Upper lobe of right lung (tissue), 1 donor: ENCODE measurements around the gene YBEY. TPM values are rescaled to one million over a fixed set of nuclear protein-coding genes. Genes with fewer than 3 reads are reported as not detected.

Experiments used
- ATAC-seq: fragments of 200-7000 bp; cut with Tn5 transposase; one replicate; pipeline ENCODE4 v1.9.1; 2020; ENCODE audit warnings: mild to moderate bottlenecking, moderate library complexity
- DNase-seq: peaks from one replicate; pipeline ENCODE4 v3.0.0-alpha.2; 2020
- H3K27ac ChIP-seq: fragments of 200-600 bp; one replicate; pipeline ENCODE4 v1.8.0; 2022
- H3K27me3 ChIP-seq: fragments of 200-600 bp; one replicate; pipeline ENCODE4 v1.8.0; 2022; ENCODE audit warnings: mild to moderate bottlenecking
- H3K36me3 ChIP-seq: fragments of 200-600 bp; one replicate; pipeline ENCODE4 v1.8.0; 2022
- H3K4me1 ChIP-seq: fragments of 200-600 bp; one replicate; pipeline ENCODE4 v1.8.0; 2022
- H3K4me3 ChIP-seq: fragments of 200-600 bp; one replicate; pipeline ENCODE4 v1.8.0; 2022; ENCODE audit warnings: mild to moderate bottlenecking
- H3K9me3 ChIP-seq: fragments of 200-600 bp; one replicate; pipeline ENCODE4 v1.8.0; 2022
- CTCF ChIP-seq: fragments of 200-600 bp; IDR thresholded peaks from one replicate; pipeline ENCODE4 v1.8.0; 2022; ENCODE audit warnings: antibody characterized with exemption
- intact Hi-C: fragments of 100-400 bp; cut with DNase I; formaldehyde crosslinking; loops from one replicate; pipeline ENCODE4 v1.11.0; 2022
- total RNA-seq: library from RNA; stranded (reverse); fragmentation: NEBNext Ultra II Directional; extraction: Animal tissue kit (Norgen Biotek cat#: 25700); gene quantifications from one replicate; pipeline ENCODE4 v1.2.1, GENCODE V29; 2021
- donor health status: DM: no; HTN: yes; CAD: no; lungs with severe emphysema.

The YBEY gene
- total RNA-seq, 1 donor from 2014 or later, result 14.0 TPM

DNA sequence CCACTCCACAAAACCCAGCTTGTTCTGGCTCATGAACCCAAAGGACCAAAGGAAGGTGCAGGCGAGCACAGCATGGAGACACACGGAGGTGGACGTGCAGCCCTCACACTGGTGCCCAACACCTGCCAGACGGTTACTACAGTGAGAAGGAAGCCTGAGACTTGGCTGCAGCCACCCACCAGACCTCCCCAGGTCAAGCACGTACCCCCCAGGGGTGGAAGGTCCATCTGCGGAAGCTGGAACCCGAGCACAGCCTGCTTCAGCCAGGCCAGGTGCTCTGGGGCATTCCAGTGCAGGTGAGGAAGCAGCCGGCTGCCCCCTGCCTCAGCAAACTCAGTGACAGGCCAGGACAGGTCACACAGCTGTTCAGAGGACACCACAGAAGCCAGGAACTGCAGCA lies 41.5 kb upstream of the YBEY start:
- Histone ChIP-seq H3K27me3 (no peaks in the 10 kb centered on the region), H3K27ac (no peak overlapping the region), H3K4me1 (no peaks in the 10 kb centered on the region), H3K9me3 (no peaks in the 10 kb centered on the region), H3K36me3 (peaks cover 99% of the 10 kb centered on the region), H3K4me3 (no peak overlapping the region)
- DNase-seq (no peak), ATAC-seq (no peak)
- TF ChIP-seq CTCF, result no peak
- intact Hi-C loops, result no loop called here

GRCh38 chr21:46245213-46245915 lies 40.8 kb upstream of the YBEY start:
- Histone ChIP-seq H3K4me3 (no peak overlapping the region), H3K27me3 (no peaks in the 10 kb centered on the region), H3K4me1 (no peaks in the 10 kb centered on the region), H3K27ac (no peak overlapping the region), H3K36me3 (peaks cover 99% of the 10 kb centered on the region), H3K9me3 (no peaks in the 10 kb centered on the region)
- intact Hi-C loops, result no loop called here
- DNase-seq (no peak), ATAC-seq (no peak)
- TF ChIP-seq CTCF, result no peak

GRCh38 chr21:46246345-46246744 lies 39.8 kb upstream of the YBEY start:
- no peak overlapping the region for H3K4me3 ChIP-seq
- ATAC-seq (no peak), DNase-seq (no peak)
- H3K27me3 ChIP-seq, result no peaks in the 10 kb centered on the region
- H3K27ac ChIP-seq, result no peak overlapping the region
- TF ChIP-seq CTCF, result no peak
- intact Hi-C loops, result no loop called here
- no peaks in the 10 kb centered on the region for H3K9me3 ChIP-seq
- no peaks in the 10 kb centered on the region for H3K4me1 ChIP-seq
- H3K36me3 ChIP-seq, result peaks cover 99% of the 10 kb centered on the region

GRCh38 chr21:46247699-46248421 lies 38.3 kb upstream of the YBEY start:
- intact Hi-C loops, result no loop called here
- no peaks in the 10 kb centered on the region for H3K27me3 ChIP-seq
- no peak overlapping the region for H3K4me3 ChIP-seq
- H3K9me3 ChIP-seq, result no peaks in the 10 kb centered on the region
- no peak for ATAC-seq
- TF ChIP-seq CTCF, result no peak
- peaks cover 99% of the 10 kb centered on the region for H3K36me3 ChIP-seq
- DNase-seq, result no peak
- H3K4me1 ChIP-seq, result no peaks in the 10 kb centered on the region
- H3K27ac ChIP-seq, result no peak overlapping the region

- Histone ChIP-seq H3K9me3 (no peaks in the 10 kb centered on the region), H3K36me3 (peaks cover 99% of the 10 kb centered on the region), H3K27me3 (no peaks in the 10 kb centered on the region), H3K4me3 (no peak overlapping the region), H3K27ac (no peak overlapping the region), H3K4me1 (no peaks in the 10 kb centered on the region)
- DNase-seq (no peak), ATAC-seq (no peak)
- no peak for TF ChIP-seq CTCF
- intact Hi-C loops, result no loop called here
Measured at GRCh38 chr21:46248422-46248782, 37.7 kb upstream of the YBEY start.
